Activated T-helper 2 cell treated with anti-CD3 and anti-CD28 coated beads, Interferon-gamma antibody, Interleukin-2, Interleukin-4, amounts not matched to agents 10 μg/mL and 5 μg/mL and 100 μg/mL, durations not matched to agents 14 hours and 24 hours and 36 hours (primary cell): ENCODE data around the gene SRRM2. TPM values are rescaled to one million over a fixed set of nuclear protein-coding genes. Genes with fewer than 3 reads are reported as not detected.

ENCODE experiments used
- DNase-seq: peaks from one replicate; pipeline ENCODE4 v3.0.0; 2021; ENCODE audit warnings: low spot score
- H3K27ac Mint-ChIP-seq: one replicate; pipeline ENCODE4 v1.8.0; 2021; ENCODE audit warnings: mixed read lengths
- H3K27me3 Mint-ChIP-seq: one replicate; pipeline ENCODE4 v1.8.0; 2021; ENCODE audit warnings: low read depth, mixed read lengths
- H3K36me3 Mint-ChIP-seq: one replicate; pipeline ENCODE4 v1.8.0; 2021; ENCODE audit warnings: low read depth, mixed read lengths
- H3K4me1 Mint-ChIP-seq: one replicate; pipeline ENCODE4 v1.8.0; 2021; ENCODE audit warnings: low read depth, mixed read lengths
- H3K4me3 Mint-ChIP-seq: one replicate; pipeline ENCODE4 v1.8.0; 2021; ENCODE audit warnings: low read depth, mild to moderate bottlenecking, moderate library complexity, mixed read lengths
- H3K9me3 Mint-ChIP-seq: one replicate; pipeline ENCODE4 v1.8.0; 2021; ENCODE audit warnings: mixed read lengths
- intact Hi-C: fragments of 100-400 bp; cut with micrococcal nuclease; formaldehyde crosslinking; loops from one replicate; pipeline ENCODE4 v1.15.1; 2023
- total RNA-seq: library from RNA; stranded (reverse); gene quantifications from 2 replicates; pipeline ENCODE4 v1.2.3, GENCODE V29; 2022

The SRRM2 gene
- 694 and 701 TPM in 2 replicates for total RNA-seq

GRCh38 chr16:2752035-2752849, at the start of gene SRRM2:
Gene SRRM2 (plus strand): TSS chr16:2752638. CDS start chr16:2756365, 3,727 bp downstream.
- Mint-ChIP-seq H3K4me1 (peaks cover 46% of the 10 kb centered on the region), H3K9me3 (no peaks in the 10 kb centered on the region)
- intact Hi-C loops: loop anchor here (1.0 to 10.0 kb wide), 3 partner anchors 25 to 113 kb away; partner anchors contain the start of gene ELOB

DNA sequence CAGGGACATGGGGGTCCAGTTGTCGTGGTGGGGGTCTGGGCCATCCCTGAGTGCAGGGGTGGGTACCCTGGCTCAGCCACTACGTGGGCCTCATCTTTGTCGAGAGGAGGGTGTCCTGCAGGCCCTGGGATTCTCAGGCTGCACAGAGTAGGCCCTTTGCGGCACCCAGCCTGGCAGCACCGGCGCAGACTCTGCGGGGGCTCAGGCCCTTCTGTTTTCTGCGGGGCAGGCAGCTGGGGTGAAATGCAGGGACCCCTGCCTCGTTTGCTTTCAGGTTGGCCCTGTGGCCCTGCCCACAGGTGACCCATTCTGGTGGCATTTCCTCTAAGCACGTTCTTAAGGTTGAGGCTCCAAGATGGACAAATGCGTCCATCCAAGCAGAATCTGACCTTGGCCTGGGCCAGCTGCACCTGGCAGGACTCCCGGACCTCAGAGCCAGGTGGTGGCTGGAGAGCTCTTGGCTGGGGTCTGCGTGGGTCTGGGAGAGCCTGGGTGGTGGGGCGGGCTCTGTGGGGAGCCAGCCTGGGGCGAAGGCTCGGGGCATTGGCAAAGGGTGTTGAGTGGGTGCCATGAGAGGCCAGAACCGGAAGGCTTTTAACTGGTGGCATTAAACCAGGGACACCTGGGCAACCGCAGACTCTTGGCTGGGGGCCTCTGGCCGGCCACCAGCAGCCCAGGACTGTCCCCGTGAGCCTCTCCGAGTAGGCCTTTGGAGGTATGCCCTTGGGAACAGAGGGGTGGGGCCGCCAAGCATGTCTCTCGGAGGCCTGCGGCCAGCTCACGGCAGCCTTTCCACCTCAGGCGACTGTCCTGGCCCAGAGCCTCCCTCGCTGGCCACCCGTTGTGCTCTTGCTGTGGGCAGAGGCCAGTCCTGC, 49.3 kb upstream of the SRRM2 start:
- Mint-ChIP-seq H3K4me3 (no peak overlapping the region), H3K27me3 (no peaks in the 10 kb centered on the region), H3K9me3 (no peaks in the 10 kb centered on the region), H3K4me1 (no peaks in the 10 kb centered on the region), H3K27ac (no peak overlapping the region), H3K36me3 (peaks cover 15% of the 10 kb centered on the region)
- intact Hi-C loops: no loop called here
- DNase-seq: no peak

More at GRCh38 chr16:2752035-2752849, at the start of gene SRRM2:
- H3K27ac Mint-ChIP-seq: peak within 1 kb of the TSS; percentile 99
- H3K27me3 Mint-ChIP-seq: no peaks in the 10 kb centered on the region
- peak; percentile 95 for DNase-seq
- peaks cover 55% of the 10 kb centered on the region for H3K36me3 Mint-ChIP-seq
- peak within 1 kb of the TSS; percentile 94 for H3K4me3 Mint-ChIP-seq

DNA sequence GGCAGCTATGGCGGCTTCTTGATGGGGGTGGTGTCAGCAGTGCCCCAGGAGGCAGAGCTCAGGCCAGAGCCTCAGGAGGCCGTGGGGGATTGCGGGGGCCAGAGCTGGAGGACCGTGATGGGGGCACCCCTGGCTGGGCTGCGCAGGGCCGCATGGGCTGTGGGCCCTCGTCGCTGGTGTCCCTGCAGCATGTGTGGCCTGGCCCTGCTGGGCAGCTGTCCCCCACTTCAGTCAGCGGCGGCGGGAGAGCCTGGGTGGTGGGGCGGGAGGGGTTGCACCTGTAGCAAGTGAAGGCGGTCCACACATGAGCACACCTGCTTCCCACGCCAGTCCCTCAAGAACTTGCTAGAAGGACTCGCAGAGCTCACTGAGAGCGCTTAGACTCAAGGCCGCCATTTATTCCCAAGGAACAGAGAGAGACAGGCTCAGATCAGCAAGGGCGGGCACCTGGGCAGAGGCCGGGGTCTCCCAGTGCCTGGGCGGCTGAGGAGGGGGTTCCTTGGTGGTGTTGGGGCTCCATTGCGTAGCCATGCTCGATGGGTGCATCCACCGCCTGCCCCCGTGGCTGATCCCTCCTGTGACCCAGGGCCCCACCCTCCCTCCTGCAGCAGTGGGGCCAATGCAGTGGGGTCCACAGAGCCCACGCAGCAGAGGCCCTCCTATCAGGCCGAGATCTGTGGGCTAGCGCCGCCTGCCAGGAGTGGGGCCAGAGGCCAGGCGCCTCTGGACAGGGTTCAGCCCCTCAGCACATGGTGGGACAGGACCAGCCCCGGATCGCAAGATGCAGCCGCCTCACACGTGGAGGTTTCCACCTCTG, 48.1 kb upstream of the SRRM2 start:
- intact Hi-C loops: no loop called here
- no peaks in the 10 kb centered on the region for H3K4me1 Mint-ChIP-seq
- H3K27ac Mint-ChIP-seq: no peak overlapping the region

DNA sequence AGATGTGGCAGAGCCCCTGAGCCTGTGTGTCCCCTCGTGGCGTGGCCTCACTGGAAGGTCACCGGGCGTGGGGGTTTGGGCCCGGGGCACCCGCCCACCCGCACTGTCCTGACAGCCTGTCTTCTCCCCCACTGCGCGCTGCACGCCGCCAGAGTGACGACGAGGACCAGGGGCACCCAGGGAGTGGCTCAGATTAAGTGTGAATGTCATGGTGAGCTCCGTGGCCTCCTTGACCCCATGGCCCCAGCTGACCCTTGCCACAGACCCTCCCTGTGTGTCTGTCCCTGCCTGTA, 47.5 kb upstream of the SRRM2 start:
- no peak overlapping the region for H3K4me3 Mint-ChIP-seq
- no peaks in the 10 kb centered on the region for H3K4me1 Mint-ChIP-seq
- intact Hi-C loops: no loop called here
- H3K36me3 Mint-ChIP-seq: peaks cover 19% of the 10 kb centered on the region
- H3K9me3 Mint-ChIP-seq: no peaks in the 10 kb centered on the region
- DNase-seq: no peak
- H3K27ac Mint-ChIP-seq: no peak overlapping the region
- no peaks in the 10 kb centered on the region for H3K27me3 Mint-ChIP-seq

More for the DNA sequence above, 48.1 kb upstream of the SRRM2 start:
- H3K9me3 Mint-ChIP-seq: no peaks in the 10 kb centered on the region
- no peak for DNase-seq
- peaks cover 19% of the 10 kb centered on the region for H3K36me3 Mint-ChIP-seq
- no peak overlapping the region for H3K4me3 Mint-ChIP-seq
- H3K27me3 Mint-ChIP-seq: no peaks in the 10 kb centered on the region

- no peak overlapping the region for H3K4me3 Mint-ChIP-seq
- H3K27ac Mint-ChIP-seq: no peak overlapping the region
- no peaks in the 10 kb centered on the region for H3K9me3 Mint-ChIP-seq
- no peaks in the 10 kb centered on the region for H3K4me1 Mint-ChIP-seq
- H3K27me3 Mint-ChIP-seq: no peaks in the 10 kb centered on the region
- peaks cover 19% of the 10 kb centered on the region for H3K36me3 Mint-ChIP-seq
- no peak for DNase-seq
- intact Hi-C loops: no loop called here
These were observed 47.1 kb upstream of the SRRM2 start for GRCh38 chr16:2705351-2705750.

- Mint-ChIP-seq H3K4me1 (no peaks in the 10 kb centered on the region), H3K36me3 (peaks cover 19% of the 10 kb centered on the region), H3K9me3 (no peaks in the 10 kb centered on the region), H3K27ac (no peak overlapping the region), H3K4me3 (no peak overlapping the region), H3K27me3 (no peaks in the 10 kb centered on the region)
- intact Hi-C loops: no loop called here
- DNase-seq: no peak
These were observed 46.4 kb upstream of the SRRM2 start for GRCh38 chr16:2706085-2706484.

GRCh38 chr16:2706611-2707311, 45.7 kb upstream of the SRRM2 start:
- DNase-seq: no peak
- Mint-ChIP-seq H3K27me3 (no peaks in the 10 kb centered on the region), H3K4me3 (no peak overlapping the region), H3K4me1 (no peaks in the 10 kb centered on the region), H3K27ac (no peak overlapping the region), H3K36me3 (peaks cover 19% of the 10 kb centered on the region), H3K9me3 (no peaks in the 10 kb centered on the region)
- intact Hi-C loops: no loop called here

DNA sequence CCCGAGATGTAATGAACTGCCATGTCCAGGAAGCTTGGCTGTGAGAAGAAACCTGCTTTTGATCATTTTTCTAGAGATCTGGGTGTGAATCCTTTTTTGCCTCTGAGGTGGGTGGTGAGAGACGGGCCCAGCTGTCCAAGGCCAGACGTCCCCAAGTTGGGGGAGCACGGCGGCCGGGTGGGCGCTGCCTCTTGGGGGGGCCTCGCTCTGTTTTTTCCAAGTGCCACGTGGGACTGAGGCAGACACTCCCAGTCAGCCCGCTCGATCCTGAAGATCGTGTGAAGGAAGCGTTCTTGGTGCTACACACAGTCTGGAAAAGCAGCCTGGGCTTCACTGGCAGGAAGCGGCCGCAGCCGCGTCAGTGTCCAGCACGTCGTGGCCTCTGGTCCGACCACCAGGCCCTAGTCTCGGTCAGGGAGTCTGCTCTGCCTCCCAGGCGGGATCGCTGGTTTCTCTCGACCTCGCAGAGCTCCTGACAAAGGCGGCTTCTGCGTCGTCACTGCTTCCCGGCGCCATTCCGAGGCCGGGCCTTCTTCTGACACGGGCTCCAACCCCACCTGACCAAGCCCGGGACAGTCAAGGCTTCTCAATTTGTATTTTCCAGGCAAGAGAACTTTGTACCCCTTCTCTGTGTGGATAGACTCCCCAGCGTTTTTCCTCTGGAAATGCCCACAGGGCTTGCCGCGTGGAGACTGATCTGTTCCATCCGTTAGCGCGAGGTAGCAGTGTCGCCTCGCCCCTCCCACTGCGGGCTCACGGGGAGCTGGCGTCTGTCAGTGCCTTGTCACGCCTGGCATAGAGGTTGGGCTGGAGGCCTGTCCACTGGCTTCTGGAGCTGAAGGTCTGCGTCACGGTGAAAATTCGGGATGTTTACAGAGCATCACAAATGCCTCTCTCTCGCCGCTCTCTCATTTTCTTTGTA, 44.8 kb upstream of the SRRM2 start:
- intact Hi-C loops: no loop called here
- Mint-ChIP-seq H3K27me3 (no peaks in the 10 kb centered on the region), H3K27ac (no peak overlapping the region), H3K4me1 (no peaks in the 10 kb centered on the region), H3K9me3 (no peaks in the 10 kb centered on the region), H3K36me3 (peaks cover 12% of the 10 kb centered on the region), H3K4me3 (no peak overlapping the region)
- no peak for DNase-seq

- Mint-ChIP-seq H3K4me3 (no peak overlapping the region), H3K9me3 (no peaks in the 10 kb centered on the region), H3K27me3 (no peaks in the 10 kb centered on the region), H3K4me1 (no peaks in the 10 kb centered on the region), H3K27ac (no peak overlapping the region), H3K36me3 (peaks cover 12% of the 10 kb centered on the region)
- intact Hi-C loops: no loop called here
- no peak for DNase-seq
These were observed 44.2 kb upstream of the SRRM2 start for GRCh38 chr16:2708290-2708639.

DNA sequence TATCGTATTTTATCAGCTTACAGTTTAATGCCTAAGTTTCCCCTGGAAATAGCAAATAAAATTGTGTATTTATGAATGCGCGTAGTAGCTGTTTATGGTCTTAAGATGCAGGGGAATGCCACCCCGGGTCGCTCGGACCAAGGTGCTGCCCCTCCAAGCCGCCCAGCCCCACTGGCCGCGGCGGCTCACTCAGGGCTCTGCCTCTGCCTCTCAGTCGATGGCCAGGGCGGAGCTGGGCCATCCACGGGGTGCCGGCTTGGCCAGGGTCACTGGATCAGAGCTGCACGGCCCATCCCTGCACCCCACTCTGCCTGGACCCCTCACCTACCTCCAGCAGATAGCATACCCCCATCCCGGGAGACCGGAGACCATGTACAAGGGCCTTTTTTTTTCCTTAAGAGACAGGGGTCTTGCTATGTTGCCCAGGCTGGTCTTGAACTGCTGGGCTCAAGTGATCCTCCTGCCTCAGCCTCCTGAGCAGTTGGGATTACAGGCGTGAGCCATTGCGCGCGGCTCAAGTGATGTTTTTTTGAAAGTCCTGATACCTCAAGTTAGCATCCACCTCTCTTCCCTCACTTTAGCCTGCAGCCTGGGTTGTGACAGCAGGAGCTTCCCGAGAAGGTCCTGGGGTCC, 43.4 kb upstream of the SRRM2 start:
- Mint-ChIP-seq H3K4me3 (no peak overlapping the region), H3K27ac (no peak overlapping the region), H3K9me3 (no peaks in the 10 kb centered on the region), H3K36me3 (peaks cover 12% of the 10 kb centered on the region), H3K4me1 (no peaks in the 10 kb centered on the region), H3K27me3 (no peaks in the 10 kb centered on the region)
- DNase-seq: no peak
- intact Hi-C loops: no loop called here

- Mint-ChIP-seq H3K27ac (no peak overlapping the region), H3K27me3 (no peaks in the 10 kb centered on the region), H3K4me1 (no peaks in the 10 kb centered on the region), H3K36me3 (peaks cover 12% of the 10 kb centered on the region), H3K4me3 (no peak overlapping the region), H3K9me3 (no peaks in the 10 kb centered on the region)
- DNase-seq: no peak
- intact Hi-C loops: no loop called here
These were observed 42.9 kb upstream of the SRRM2 start for GRCh38 chr16:2709588-2709984.
